Astrocyte of the cerebellum (primary cell): ENCODE measurements around the gene GABRG3.

ENCODE experiments used
- DNase-seq: peaks from one replicate; pipeline ENCODE4 v3.0.0-alpha.2; 2011; ENCODE audit warnings: low read depth
- H3K4me3 ChIP-seq: 2 replicates; pipeline ENCODE4 v1.5.1; 2011; ENCODE audit warnings: mild to moderate bottlenecking, low read depth, low read length, moderate library complexity
- in situ Hi-C: cut with HindIII; loops from 2 replicates; pipeline ENCODE4 v1.10.0; 2017; ENCODE audit warnings: low sequenced_read_pairs
- TF ChIP-seq, protein P1 (sequence below): IDR thresholded peaks from 2 replicates; pipeline ENCODE4 v1.5.1; 2012; ENCODE audit warnings: low read length, low read depth, moderate library complexity, mild to moderate bottlenecking; ENCODE audit errors: missing control alignments

GABRG3 gene

DNA sequence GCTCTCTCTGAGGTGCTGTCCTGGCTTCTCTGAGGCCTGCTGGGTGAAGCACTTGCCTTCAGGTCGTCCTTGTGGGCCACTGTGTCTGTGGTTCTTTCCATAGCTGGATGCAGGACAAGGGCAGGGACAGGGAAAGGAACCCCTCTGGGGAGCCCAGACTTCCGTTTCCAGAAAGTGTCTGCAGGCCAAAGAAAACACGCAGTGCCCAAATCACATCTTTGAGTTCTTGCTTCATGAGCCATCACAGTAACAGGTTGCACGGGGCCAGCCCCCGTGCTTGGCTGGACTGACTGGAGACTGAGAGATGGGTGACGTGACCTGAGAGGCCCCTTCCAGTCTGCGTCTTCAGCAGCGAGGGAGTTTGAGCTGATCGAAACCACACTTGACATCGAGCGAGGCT lies 115.8 kb downstream of the GABRG3 start:
- no peak overlapping the region for H3K4me3 ChIP-seq
- no peak for DNase-seq
- TF ChIP-seq, protein P1, sequence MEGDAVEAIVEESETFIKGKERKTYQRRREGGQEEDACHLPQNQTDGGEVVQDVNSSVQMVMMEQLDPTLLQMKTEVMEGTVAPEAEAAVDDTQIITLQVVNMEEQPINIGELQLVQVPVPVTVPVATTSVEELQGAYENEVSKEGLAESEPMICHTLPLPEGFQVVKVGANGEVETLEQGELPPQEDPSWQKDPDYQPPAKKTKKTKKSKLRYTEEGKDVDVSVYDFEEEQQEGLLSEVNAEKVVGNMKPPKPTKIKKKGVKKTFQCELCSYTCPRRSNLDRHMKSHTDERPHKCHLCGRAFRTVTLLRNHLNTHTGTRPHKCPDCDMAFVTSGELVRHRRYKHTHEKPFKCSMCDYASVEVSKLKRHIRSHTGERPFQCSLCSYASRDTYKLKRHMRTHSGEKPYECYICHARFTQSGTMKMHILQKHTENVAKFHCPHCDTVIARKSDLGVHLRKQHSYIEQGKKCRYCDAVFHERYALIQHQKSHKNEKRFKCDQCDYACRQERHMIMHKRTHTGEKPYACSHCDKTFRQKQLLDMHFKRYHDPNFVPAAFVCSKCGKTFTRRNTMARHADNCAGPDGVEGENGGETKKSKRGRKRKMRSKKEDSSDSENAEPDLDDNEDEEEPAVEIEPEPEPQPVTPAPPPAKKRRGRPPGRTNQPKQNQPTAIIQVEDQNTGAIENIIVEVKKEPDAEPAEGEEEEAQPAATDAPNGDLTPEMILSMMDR = no peak
- in situ Hi-C loops = no loop called here

DNA sequence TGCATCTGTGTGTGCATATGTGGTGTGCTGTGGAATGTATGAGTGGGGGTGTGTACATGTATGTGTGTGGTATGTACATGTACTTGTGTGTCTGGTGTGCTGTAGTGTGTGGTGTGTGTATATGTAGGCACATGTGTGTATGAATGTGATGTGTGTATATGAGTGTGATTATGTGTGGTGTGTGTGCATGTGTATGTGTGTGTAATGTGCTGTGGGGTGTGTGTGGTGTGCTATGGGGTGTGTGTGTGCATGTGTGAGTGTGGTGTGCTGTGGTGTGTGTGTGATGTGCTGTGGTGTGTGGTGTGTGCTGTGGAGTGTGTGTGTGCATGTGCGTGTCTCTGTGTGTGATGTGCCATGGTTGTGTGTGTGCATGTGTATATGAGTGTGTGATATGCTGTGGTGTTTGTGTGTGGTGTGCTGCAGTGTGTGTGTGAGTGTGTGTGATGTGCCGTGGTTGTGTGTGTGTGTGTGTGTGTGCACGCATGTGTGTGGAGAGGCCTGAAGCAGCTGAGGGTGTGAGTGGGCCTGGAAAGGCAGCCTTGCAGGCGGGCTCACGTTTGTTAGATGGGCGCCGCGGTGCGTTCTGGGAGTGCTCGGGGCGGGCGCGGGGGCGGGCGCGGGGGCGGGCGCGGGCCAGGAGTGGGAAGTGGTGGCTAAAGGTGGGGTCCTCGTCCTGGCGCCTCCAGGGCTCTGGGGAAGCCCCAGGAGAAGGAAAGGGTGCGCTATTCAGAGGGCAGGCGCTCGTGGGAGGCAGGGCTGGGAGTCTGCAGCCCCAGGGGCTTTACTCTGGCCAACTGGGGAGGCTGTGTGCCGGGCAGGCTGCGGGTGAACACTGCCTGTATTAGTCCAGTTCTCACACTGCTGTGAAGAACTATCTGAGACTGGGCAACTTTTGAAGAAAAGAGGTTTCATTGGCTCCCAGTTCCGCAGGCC lies 116.9 kb downstream of the GABRG3 start:
- H3K4me3 ChIP-seq = no peak overlapping the region
- TF ChIP-seq, protein P1 = no peak
- in situ Hi-C loops = no loop called here
- DNase-seq = no peak

DNA sequence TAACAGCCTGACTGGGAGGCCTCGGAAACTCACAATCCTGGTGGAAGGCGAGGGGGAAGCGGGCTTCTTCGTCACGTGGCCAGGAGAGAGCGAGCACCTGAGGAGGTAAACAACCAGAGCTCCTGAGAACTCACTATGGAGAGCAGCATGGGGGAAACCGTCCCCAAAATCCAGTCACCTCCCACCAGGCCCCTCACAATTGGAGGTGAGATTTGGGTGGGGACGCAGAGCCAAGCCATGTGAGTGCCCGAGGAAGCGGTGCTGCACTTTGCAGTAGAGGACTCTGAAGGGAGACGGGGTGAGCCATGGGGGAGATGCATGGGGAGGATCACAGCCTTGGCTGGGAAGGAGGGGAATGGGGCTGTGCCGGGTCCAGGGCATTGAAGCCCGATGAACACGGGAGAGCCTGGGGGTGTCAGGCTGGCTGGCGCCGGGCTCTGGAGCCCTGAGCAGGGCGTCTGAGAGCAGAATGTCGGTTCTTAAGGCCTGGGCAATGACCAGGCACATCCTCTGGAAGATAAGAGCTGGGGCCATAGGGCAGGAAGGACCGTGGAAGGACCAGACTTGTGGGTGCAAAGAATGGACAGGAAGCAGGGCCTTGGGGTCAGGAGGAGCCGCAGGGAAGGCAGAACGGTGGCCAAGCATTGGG lies 117.7 kb downstream of the GABRG3 start:
- DNase-seq = no peak
- no peak overlapping the region for H3K4me3 ChIP-seq
- TF ChIP-seq, protein P1 = no peak
- in situ Hi-C loops = no loop called here

DNA sequence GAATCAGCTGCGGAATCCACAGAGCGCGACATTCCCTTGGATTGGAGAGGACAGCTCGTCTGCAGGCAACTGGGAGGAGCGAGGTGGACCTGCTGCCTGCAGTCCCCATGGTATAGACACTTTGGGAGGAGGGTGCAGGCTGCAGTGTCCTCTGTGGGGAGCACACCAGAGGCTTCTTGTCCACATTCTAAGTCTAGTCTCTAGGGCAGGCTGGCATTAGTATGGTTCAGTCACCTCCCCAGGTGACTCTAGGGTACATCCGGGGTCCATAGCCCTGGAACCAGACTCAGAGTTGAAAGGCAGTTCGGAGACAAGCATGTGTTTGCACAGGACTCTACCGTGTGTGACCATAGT lies 118.2 kb downstream of the GABRG3 start:
- no peak for DNase-seq
- H3K4me3 ChIP-seq = no peak overlapping the region
- in situ Hi-C loops = no loop called here
- TF ChIP-seq, protein P1 = no peak

DNA sequence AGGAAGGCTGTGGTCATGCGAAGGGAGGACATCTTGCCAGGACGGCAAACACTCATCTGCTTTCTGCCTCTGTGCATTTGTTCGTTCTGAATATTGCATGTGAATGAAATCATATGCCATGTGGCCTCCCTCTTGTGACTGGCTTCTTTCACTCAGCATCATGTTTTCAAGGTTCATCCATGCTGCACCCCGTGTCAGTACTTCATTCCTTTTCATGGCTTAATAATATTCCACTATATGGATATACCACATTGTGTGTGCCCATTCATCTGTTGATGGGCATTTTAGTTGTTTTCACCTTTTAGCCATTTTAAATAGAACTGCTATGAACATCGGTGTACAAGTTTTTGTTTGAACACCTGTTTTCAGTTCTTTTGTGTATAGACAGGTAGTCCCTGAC lies 118.7 kb downstream of the GABRG3 start:
- no peak for DNase-seq
- H3K4me3 ChIP-seq = no peak overlapping the region
- in situ Hi-C loops = no loop called here
- TF ChIP-seq, protein P1 = no peak

DNA sequence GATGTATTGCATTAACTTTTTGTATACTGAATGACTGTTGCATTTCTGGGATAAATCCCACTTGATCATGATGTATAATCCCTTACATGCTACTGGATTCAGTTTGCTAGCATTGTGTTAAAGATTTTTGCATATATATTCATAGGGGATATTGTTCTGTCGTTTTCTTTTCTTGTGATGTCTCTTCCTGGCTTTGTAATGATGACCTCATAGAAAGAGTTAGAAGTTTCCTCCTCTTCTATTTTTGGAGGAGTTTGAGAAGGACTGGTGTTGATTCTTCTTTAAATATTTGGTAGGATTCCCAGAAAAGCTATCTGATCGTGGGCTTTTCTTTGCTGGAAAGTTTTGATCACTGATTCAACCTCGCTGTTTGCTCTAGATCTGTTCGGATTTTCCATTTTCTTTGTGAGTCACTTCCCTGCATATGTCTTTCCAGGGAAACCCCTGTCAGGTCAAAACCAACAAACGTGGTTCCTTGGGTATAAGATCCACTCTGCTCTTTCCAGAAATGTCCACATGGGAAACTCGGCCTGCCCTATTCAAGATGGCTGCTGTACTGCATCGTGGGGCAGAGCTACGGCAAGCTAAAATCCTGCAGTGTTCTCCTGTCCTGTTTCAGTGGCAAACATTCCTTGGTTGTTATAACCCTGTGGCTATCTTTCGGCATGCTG lies 120.4 kb downstream of the GABRG3 start:
- in situ Hi-C loops = no loop called here
- no peak for DNase-seq
- H3K4me3 ChIP-seq = no peak overlapping the region
- TF ChIP-seq, protein P1 = no peak
